Skeletal muscle tissue (tissue), 4 donors: ENCODE results near the gene CAMK1. TPM values are rescaled to one million over a fixed set of nuclear protein-coding genes. Genes with fewer than 3 reads are reported as not detected.
"Not testable (repeated sequence)": the region's sequence is repeated elsewhere in the genome, so short reads cannot be mapped to it uniquely, and the experiment has no call there.

Source experiments
- H3K27ac ChIP-seq: one replicate; pipeline ENCODE4 v1.7.0; 2013; ENCODE audit warnings: mild to moderate bottlenecking, low read depth, low read length, inconsistent platforms
- H3K27me3 ChIP-seq, 3 donors: one replicate each; pipeline ENCODE4 v1.7.0; 2013; ENCODE audit warnings: low read length in 3 of 3; ENCODE audit not compliant: control insufficient read depth in 3 of 3, insufficient read depth in 3 of 3
- H3K36me3 ChIP-seq, 3 donors: one replicate each; pipeline ENCODE4 v1.7.0; 2013; ENCODE audit warnings: low read length in 3 of 3; ENCODE audit not compliant: control insufficient read depth in 3 of 3, insufficient read depth in 3 of 3
- H3K4me1 ChIP-seq, 3 donors: one replicate each; pipeline ENCODE4 v1.7.0; 2013; ENCODE audit warnings: low read length in 3 of 3, mild to moderate bottlenecking in 3 of 3; ENCODE audit not compliant: control insufficient read depth in 3 of 3, insufficient read depth in 3 of 3
- H3K4me3 ChIP-seq, 3 donors: one replicate each; pipeline ENCODE4 v1.7.0; 2013; ENCODE audit warnings: low read length in 3 of 3
- H3K9ac ChIP-seq, 3 donors: one replicate each; pipeline ENCODE4 v1.7.0; 2013; ENCODE audit warnings: low read length in 3 of 3, mild to moderate bottlenecking in 3 of 3, moderate library complexity in 2 of 3, low read depth in 1 of 3
- H3K9me3 ChIP-seq, 3 donors: one replicate each; pipeline ENCODE4 v1.7.0; 2013; ENCODE audit warnings: low read length in 3 of 3; ENCODE audit not compliant: control insufficient read depth in 3 of 3
- total RNA-seq: library from RNA; depleted of rRNA; stranded (reverse); fragments of >200 nt; gene quantifications from one replicate; pipeline ENCODE4 v1.2.3, GENCODE V29; 2014
- donor health status: Osteomylitis.

The CAMK1 gene
- total RNA-seq, 1 donor from 2014 or later: 23.0 TPM

GRCh38 chr3:9778143-9779074 lies 8.7 kb upstream of the CAMK1 start:
- no peak overlapping the region for H3K9ac ChIP-seq
- no peaks in the 10 kb centered on the region for H3K9me3 ChIP-seq
- H3K4me1 ChIP-seq: peaks cover 3 to 13% (median 5%) of the 10 kb centered on the region in 3 donors
- no peak overlapping the region for H3K4me3 ChIP-seq
- no peak overlapping the region for H3K27ac ChIP-seq
- H3K27me3 ChIP-seq: no peaks in the 10 kb centered on the region
- H3K36me3 ChIP-seq: peaks cover 16 to 28% (median 24%) of the 10 kb centered on the region in 3 donors

GRCh38 chr3:9777694-9778021 lies 7.9 kb upstream of the CAMK1 start:
- no peak overlapping the region for H3K9ac ChIP-seq
- peaks cover 3 to 13% (median 5%) of the 10 kb centered on the region in 3 donors for H3K4me1 ChIP-seq
- no peaks in the 10 kb centered on the region for H3K9me3 ChIP-seq
- H3K27ac ChIP-seq: no peak overlapping the region
- peaks cover 16 to 24% (median 21%) of the 10 kb centered on the region in 3 donors for H3K36me3 ChIP-seq
- H3K4me3 ChIP-seq: no peak overlapping the region
- no peaks in the 10 kb centered on the region for H3K27me3 ChIP-seq

- H3K4me1 ChIP-seq: peaks cover 3 to 13% (median 5%) of the 10 kb centered on the region in 3 donors
- H3K9me3 ChIP-seq: no peaks in the 10 kb centered on the region
- no peaks in the 10 kb centered on the region for H3K27me3 ChIP-seq
- peaks cover 13 to 20% (median 19%) of the 10 kb centered on the region in 3 donors for H3K36me3 ChIP-seq
- H3K27ac ChIP-seq: no peak overlapping the region
- H3K4me3 ChIP-seq: no peak overlapping the region
- no peak overlapping the region for H3K9ac ChIP-seq
These were observed 7.3 kb upstream of the CAMK1 start for GRCh38 chr3:9776896-9777693.

GRCh38 chr3:9771007-9771406 lies 1.3 kb upstream of the CAMK1 start:
- not testable (repeated sequence) for H3K9me3 ChIP-seq

GRCh38 chr3:9770276-9770812 lies 597 bp upstream of the CAMK1 start:
- H3K9me3 ChIP-seq: no peaks in the 10 kb centered on the region
- peak overlapping the region; percentile 67 to 77 (median 72) for H3K4me3 ChIP-seq
- peak overlapping the region; percentile 79 for H3K27ac ChIP-seq
- H3K9ac ChIP-seq: peak overlapping the region; percentile 35 to 78 (median 76)
- peaks cover 0 to 5% (median 2%) of the 10 kb centered on the region in 3 donors for H3K36me3 ChIP-seq
- H3K27me3 ChIP-seq: peaks cover 0 to 12% (median 4%) of the 10 kb centered on the region in 3 donors
- peaks cover 20 to 34% (median 30%) of the 10 kb centered on the region in 3 donors for H3K4me1 ChIP-seq

More at GRCh38 chr3:9771007-9771406, 1.3 kb upstream of the CAMK1 start:
- H3K4me3 ChIP-seq, H3K9ac ChIP-seq, H3K27ac ChIP-seq, H3K36me3 ChIP-seq: not testable (repeated sequence)
- Histone ChIP-seq H3K27me3 (peaks cover 0 to 12% (median 4%) of the 10 kb centered on the region in 3 donors), H3K4me1 (peaks cover 20 to 34% (median 30%) of the 10 kb centered on the region in 3 donors)

GRCh38 chr3:9769012-9769411 lies 735 bp downstream of the CAMK1 start:
- H3K4me1 ChIP-seq: peaks cover 20 to 34% (median 30%) of the 10 kb centered on the region in 3 donors
- H3K9ac ChIP-seq: peak overlapping the region; percentile 35 to 78 (median 76)
- peak overlapping the region; percentile 79 for H3K27ac ChIP-seq

GRCh38 chr3:9768141-9768775 lies 1.5 kb downstream of the CAMK1 start:
- H3K9ac ChIP-seq: peak overlapping the region in 1 of 3 donors; percentile 27
- H3K27me3 ChIP-seq: peaks cover 0 to 12% (median 4%) of the 10 kb centered on the region in 3 donors
- H3K9me3 ChIP-seq: no peaks in the 10 kb centered on the region
- peak overlapping the region in 1 of 3 donors; percentile 6 for H3K4me3 ChIP-seq
- no peak overlapping the region for H3K27ac ChIP-seq
- peaks cover 20 to 34% (median 30%) of the 10 kb centered on the region in 3 donors for H3K4me1 ChIP-seq
- peaks cover 0 to 9% (median 2%) of the 10 kb centered on the region in 3 donors for H3K36me3 ChIP-seq

More at GRCh38 chr3:9769012-9769411, 735 bp downstream of the CAMK1 start:
- Histone ChIP-seq H3K27me3 (peaks cover 0 to 12% (median 4%) of the 10 kb centered on the region in 3 donors), H3K4me3 (peak overlapping the region; percentile 67 to 77 (median 72)), H3K36me3 (peaks cover 0 to 7% (median 2%) of the 10 kb centered on the region in 3 donors), H3K9me3 (no peaks in the 10 kb centered on the region)

GRCh38 chr3:9767418-9767817 lies 2.3 kb downstream of the CAMK1 start:
- Histone ChIP-seq H3K4me3 (no peak overlapping the region), H3K9me3 (no peaks in the 10 kb centered on the region), H3K4me1 (peaks cover 20 to 34% (median 30%) of the 10 kb centered on the region in 3 donors), H3K27ac (no peak overlapping the region), H3K36me3 (peaks cover 0 to 11% (median 6%) of the 10 kb centered on the region in 3 donors), H3K9ac (peak overlapping the region in 1 of 3 donors; percentile 54), H3K27me3 (peaks cover 0 to 12% (median 4%) of the 10 kb centered on the region in 3 donors)

GRCh38 chr3:9765865-9766264 lies 3.9 kb downstream of the CAMK1 start:
- Histone ChIP-seq H3K27ac (no peak overlapping the region), H3K4me1 (peaks cover 20 to 34% (median 30%) of the 10 kb centered on the region in 3 donors), H3K27me3 (peaks cover 0 to 12% (median 4%) of the 10 kb centered on the region in 3 donors), H3K4me3 (no peak overlapping the region), H3K9me3 (no peaks in the 10 kb centered on the region), H3K9ac (no peak overlapping the region), H3K36me3 (peaks cover 4 to 17% (median 12%) of the 10 kb centered on the region in 3 donors)
